HG03064 (cell line): ENCODE data around the gene SLX1A.
"Not testable (repeated sequence)": the region's sequence is repeated elsewhere in the genome, so short reads cannot be mapped to it uniquely, and the experiment has no call there.

Source experiments
- ATAC-seq: cut with Tn5 transposase; IDR thresholded peaks from one replicate; pipeline ENCODE4 v1.9.1; 2021; ENCODE audit warnings: low read depth; ENCODE audit not compliant: unreplicated experiment

The SLX1A gene

DNA sequence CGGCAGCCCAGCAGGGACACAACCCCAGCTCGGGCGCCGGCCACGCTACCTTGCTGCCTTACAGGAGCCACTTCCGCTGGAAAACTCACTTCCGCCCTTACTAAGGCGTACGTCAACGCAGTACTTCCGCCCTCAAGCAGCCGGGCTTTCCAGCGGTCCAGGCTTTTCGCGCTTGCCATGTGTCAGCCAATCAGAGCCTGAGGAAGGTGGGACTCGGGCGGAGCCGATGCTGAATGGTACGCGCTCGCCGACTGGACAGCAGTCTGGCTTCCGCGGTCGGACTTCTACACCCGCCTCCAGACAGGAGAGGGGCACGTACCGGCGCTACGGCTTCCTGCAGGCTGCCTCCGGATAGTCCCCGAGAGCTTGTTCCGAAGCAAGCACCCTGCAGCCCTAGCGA lies at the start of gene SLX1A, which contains the start of gene BOLA2B:
Gene SLX1A, plus strand, starts transcription at position 261 of the 400 bp plus-strand sequence. CDS start 210 bp downstream, outside the sequence.
Gene BOLA2B, minus strand, starts transcription at position 52 of the 400 bp plus-strand sequence. CDS start 71 bp downstream, outside the sequence.
- ATAC-seq: peak; percentile 86

GRCh38 chr16:30144017-30144416 lies 49.7 kb upstream of the SLX1A start:
- no peak for ATAC-seq

DNA sequence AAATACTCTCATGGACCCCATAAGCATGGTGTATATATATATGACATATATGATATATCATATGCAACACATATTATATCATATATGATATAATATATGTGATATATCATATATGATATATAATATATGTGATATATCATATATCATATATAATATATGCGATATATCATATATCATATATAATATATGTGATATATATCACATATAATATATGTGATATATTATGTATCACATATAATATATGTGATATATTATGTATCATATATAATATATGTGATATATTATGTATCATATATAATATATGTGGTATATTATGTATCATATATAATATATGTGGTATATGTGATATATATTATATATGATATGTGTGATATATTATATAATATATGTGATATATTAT lies 48.8 kb upstream of the SLX1A start:
- no peak for ATAC-seq

DNA sequence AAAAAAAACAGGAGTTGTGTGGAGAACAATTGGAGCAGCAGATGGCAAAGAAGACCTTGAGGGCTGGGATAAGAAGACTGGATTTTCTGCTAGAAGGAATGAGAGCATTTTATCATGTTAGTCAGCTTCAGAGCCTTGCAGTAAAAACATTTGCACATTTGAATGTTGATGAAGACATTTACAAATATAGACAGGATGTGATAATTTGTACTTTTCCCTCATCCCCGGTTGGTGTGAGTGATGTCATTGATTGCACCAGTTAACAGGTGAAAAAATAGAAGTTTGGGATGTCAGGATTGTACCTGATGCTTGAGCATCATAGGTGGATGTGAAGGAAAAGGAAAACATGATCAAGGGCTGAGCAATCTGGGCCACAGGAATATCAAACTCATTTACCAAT lies 48.0 kb upstream of the SLX1A start:
- ATAC-seq: no peak

GRCh38 chr16:30147843-30148510 lies 45.7 kb upstream of the SLX1A start:
- no peak for ATAC-seq

- ATAC-seq: no peak
Observed at GRCh38 chr16:30149250-30149930, 44.3 kb upstream of the SLX1A start.

DNA sequence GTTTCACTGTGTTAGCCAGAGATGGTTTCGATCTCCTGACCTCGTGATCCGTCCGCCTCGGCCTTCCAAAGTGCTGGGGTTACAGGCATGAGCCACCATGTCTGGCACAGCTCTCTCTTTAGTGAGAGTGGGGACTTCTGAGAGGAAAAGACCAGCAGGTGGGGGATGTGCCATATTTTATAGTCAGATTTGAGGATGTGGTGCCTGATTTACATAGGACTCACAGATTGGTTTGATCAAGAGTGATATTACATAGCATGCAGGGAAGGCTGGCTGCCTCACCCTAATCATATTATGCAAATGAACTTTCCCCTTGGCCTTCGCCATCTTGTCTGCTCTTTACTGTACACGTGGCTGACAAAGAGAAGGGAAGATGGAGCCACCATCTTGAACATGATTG lies 42.6 kb upstream of the SLX1A start:
- ATAC-seq: no peak

DNA sequence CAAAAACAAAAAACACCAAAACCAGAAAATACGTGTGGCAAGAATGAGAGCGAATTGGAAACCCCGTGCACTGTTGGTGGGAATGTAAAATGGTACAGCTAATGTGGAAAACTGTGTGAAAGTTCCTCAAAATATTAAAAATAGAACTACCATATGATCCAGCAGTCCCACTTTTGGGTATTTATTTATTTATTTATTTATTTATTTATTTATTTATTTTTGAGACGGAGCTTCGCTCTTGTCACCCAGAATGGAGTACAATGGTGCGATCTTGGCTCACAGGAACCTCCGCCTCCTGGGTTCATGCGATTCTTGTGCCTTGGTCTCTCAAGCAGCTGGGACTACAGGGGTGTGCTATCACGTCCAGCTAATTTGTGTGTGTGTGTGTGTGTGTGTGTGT lies 41.2 kb upstream of the SLX1A start:
- no peak for ATAC-seq

DNA sequence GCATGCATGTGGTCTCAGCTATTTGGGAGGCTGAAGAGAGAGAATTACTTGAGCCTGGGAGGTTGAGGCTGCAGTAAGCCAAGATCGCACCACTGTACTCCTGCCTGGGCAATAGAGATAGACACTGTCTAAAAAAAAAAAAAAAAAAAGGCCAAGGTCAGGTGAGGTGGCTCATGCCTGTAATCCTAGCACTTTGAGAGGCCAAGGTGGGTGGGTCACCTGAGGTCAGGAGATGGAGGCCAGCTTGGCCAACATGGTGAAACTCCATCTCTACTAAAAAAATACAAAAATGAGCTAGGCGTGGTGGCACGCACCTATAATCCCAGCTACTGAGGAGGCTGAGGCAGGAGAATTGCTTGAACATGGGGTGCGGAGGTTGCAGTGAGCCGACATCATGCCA lies 38.5 kb upstream of the SLX1A start:
- ATAC-seq: no peak

- no peak for ATAC-seq
Observed at GRCh38 chr16:30157214-30157613, 36.5 kb upstream of the SLX1A start.

DNA sequence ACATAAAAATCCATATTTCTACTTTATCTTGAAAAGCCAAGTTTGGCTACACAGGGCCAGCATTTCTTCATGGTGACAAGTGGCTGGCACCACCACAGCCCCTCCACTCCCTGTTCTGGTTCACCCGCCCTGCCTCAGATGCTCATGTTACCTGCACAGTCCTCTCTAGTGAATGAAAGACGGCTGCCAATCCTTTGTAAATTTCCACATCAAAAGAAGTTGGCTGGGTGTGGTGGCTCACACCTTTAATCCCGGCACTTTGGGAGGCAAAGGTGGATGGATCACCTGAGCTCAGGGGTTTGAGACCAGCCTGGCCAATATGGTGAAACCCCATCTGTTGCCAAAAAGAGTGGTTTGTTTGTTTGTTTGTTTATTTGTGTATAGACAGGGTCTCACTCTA lies 30.1 kb upstream of the SLX1A start:
- ATAC-seq: no peak

- ATAC-seq: no peak
Observed at GRCh38 chr16:30166202-30166902, 27.3 kb upstream of the SLX1A start.

- ATAC-seq: not testable (repeated sequence)
Observed at GRCh38 chr16:30168746-30169145, 24.9 kb upstream of the SLX1A start.

DNA sequence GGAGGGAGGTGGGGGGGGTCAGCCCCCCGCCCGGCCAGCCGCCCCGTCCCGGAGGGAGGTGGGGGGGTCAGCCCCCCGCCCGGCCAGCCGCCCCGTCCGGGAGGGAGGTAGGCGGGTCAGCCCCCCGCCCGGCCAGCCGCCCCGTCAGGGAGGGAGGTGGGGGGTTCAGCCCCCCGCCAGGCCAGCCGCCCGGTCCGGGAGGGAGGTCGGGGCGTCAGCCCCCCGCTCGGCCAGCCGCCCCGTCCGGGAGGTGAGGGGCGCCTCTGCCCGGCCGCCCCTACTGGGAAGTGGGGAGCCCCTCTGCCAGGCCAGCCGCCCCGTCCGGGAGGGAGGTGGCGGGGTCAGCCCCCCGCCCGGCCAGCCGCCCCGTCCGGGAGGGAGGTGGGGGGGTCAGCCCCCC lies 24.3 kb upstream of the SLX1A start:
- not testable (repeated sequence) for ATAC-seq

- not testable (repeated sequence) for ATAC-seq
Observed at GRCh38 chr16:30170145-30170544, 23.5 kb upstream of the SLX1A start.

- ATAC-seq: no peak
Observed at GRCh38 chr16:30173054-30173453, 20.6 kb upstream of the SLX1A start.

DNA sequence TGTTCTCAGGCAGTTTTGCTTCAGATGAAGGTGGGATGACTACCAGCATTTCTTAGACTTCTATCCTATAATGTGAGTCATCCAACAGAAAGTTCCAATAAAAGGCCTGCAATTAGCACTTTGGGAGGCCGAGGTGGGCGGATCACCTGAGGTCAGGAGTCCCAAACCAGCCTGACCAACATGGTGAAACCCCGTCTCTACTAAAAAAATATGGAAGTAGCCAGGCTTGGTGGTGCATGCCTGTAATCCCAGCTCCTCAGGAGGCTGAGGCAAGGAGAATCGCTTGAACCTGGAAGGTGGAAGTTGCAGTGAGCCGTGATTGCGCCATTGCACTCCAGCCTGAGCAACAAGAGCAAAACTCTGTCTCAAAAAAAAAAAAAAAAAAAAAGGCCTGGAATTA lies 16.8 kb upstream of the SLX1A start:
- not testable (repeated sequence) for ATAC-seq

DNA sequence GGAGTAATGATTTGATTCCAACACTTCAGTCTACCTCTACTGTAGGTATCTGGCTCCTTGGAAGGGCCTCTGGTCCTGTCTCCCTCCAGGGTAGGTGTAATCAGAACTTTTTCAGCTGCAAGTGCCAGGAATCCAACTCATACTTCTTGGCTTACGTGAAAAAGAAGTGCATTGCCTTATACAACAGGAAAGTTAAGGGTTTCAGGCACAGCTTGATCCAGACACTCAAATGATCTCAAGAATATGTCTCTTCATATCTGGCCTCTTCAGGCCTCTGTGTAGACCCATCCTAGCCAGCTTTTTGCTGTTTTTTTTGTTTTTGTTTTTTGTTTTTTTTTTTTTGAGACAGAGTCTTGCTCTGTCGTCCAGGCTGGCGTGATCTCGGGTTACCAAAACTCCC lies 14.5 kb upstream of the SLX1A start:
- ATAC-seq: no peak

DNA sequence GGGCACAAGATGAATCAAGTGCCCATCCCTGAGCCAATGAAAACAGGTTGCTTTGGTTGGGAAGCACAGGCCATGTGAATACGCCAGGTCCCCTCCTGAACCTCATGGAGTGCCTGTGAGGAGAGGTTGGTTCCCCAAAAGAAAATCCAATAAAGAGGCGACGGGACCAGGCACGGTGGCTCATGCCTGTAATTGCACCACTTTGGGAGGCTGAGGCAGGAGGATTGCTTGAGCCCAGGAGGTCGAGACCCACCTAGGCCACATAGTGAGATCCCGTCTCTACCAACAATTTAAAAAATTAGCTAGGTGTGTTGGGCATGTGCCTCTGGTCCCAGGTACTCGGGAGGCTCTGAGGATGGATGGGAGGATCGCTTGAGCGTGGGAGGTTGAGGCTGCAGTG lies 13.7 kb upstream of the SLX1A start:
- ATAC-seq: no peak

DNA sequence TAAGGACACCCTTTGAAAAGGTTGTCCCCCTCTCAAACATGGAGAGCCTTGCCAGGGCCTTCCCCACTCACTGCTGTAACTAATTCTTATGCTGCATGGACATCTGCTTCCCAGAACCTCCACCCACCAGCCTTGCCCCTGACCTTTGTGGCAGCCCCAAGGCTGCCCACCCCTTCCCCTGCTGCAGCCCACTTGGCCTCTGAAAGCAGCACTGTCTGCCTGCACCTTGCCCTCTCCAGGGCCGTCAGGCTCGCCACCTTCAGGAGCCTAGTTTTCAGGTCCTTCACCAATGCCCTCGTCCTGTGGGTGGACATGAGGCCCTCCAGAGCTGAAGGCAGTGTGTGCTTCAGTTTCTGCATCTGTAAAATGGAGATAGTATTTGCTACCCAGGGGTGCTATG lies 12.9 kb upstream of the SLX1A start:
- no peak for ATAC-seq

DNA sequence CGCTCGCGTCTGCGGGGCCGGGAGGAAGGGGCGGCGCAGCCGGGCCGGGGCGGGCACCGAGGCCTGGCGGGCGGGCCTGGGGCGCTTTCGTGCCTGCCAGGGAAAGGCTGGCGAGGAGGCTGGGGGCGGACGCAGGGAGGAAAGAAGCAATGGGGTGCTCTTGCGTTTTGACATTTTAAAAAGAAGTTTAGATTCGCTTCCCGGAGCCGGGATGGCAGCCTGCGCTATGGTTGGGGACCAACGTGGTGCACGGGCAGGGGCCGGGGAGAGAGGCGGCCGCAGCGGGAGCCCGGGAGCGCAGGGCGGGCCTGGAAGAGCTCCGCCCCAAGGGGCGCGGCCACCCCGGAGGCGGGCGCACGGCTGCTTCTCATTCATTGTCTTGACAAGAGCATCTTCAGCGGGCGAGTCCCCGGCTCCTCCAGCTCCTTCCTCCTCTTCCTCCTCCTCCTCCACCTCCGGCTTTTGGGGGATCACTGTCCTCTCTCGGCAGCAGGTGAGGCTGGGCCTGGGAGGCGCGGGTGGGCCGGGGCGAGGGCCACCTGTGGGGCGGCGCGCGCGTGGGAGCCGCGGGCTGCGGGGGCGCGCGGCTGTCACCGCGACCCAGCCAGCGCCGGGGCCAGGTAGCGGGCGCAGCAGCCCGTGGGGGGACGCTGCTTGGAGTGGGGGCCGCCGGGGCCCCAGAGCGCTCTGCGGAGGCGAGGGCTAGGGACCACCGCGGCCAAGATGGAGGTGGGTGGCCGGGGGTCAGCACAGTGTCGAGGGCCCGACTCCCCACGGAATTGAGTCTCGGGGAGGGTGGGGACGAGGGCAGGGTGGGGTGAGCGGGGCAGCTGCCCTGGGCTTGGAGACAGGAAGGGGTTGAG lies 10.2 kb upstream of the SLX1A start, which contains the start of gene CORO1A:
Gene CORO1A, plus strand, starts transcription at position 370 of the 863 bp plus-strand sequence. CDS start 1,608 bp downstream, outside the sequence.
- ATAC-seq: peak; percentile 38
